HEK293 (cell line): ENCODE measurements around the gene KCTD14.
"Not testable (repeated sequence)": the region's sequence is repeated elsewhere in the genome, so short reads cannot be mapped to it uniquely, and the experiment has no call there.

Experiments used
- CTCF ChIA-PET: fragments of 350-600 bp; formaldehyde crosslinking; extraction: SDS; loops from one replicate; lab custom pipeline; 2021; ENCODE audit warnings: antibody characterized with exemption; lab: Yijun Ruan, JAX
- POLR2A ChIA-PET: fragments of 300-600 bp; formaldehyde crosslinking; extraction: SDS; loops from one replicate; lab custom pipeline; 2020; ENCODE audit warnings: antibody characterized with exemption, inconsistent platforms; lab: Yijun Ruan, JAX
- H3K27ac ChIP-seq: fragments of 200-500 bp; sonication (Bioruptor generic); 2 replicates; pipeline ENCODE4 v1.5.1; 2014; ENCODE audit warnings: low read depth, low read length, control low read depth, inconsistent platforms; ENCODE audit errors: extremely low read depth
- H3K36me3 ChIP-seq, 2 experiments: fragments of 200-500 bp in 1 of 2; sonication (Bioruptor generic) in 1 of 2; 1 replicate in 1 of 2; 2 replicates in 1 of 2; pipeline ENCODE4 v1.5.1; 2014 to 2017; ENCODE audit warnings: inconsistent platforms in 2 of 2, low read length in 2 of 2; ENCODE audit not compliant: control insufficient read depth in 2 of 2, insufficient read depth in 1 of 2
- H3K4me1 ChIP-seq: fragments of 200-500 bp; sonication (Bioruptor generic); 2 replicates; pipeline ENCODE4 v1.5.1; 2014; ENCODE audit warnings: mild to moderate bottlenecking, low read length, inconsistent platforms; ENCODE audit not compliant: control insufficient read depth, insufficient read depth
- H3K4me3 ChIP-seq: 2 replicates; pipeline ENCODE4 v1.5.1; 2011; ENCODE audit warnings: low read depth, mild to moderate bottlenecking, control low read depth, low read length, moderate library complexity
- H3K9me3 ChIP-seq: fragments of 200-500 bp; sonication (Bioruptor generic); 2 replicates; pipeline ENCODE4 v1.5.1; 2014; ENCODE audit warnings: low read depth, low read length, inconsistent platforms; ENCODE audit not compliant: control insufficient read depth, insufficient read depth
- ELK4 ChIP-seq: IDR thresholded peaks from 2 replicates; pipeline ENCODE4 v1.6.1; 2011; ENCODE audit warnings: mild to moderate bottlenecking, low read depth, low read length, borderline replicate concordance
- FEZF1 ChIP-seq: fragments of 450-650 bp; formaldehyde crosslinking; IDR thresholded peaks from 2 replicates; pipeline ENCODE4 v1.5.1; 2016; ENCODE audit warnings: missing biosample characterization, missing genetic modification characterization
- KLF16 ChIP-seq: fragments of 450-650 bp; formaldehyde crosslinking; IDR thresholded peaks from 2 replicates; pipeline ENCODE4 v1.5.1; 2017; ENCODE audit warnings: missing biosample characterization, missing genetic modification characterization
- KLF7 ChIP-seq: fragments of 450-650 bp; formaldehyde crosslinking; IDR thresholded peaks from 2 replicates; pipeline ENCODE4 v1.5.1; 2016; ENCODE audit warnings: missing biosample characterization, missing genetic modification characterization, borderline replicate concordance
- MYNN ChIP-seq: fragments of 450-650 bp; formaldehyde crosslinking; IDR thresholded peaks from 2 replicates; pipeline ENCODE4 v1.5.1; 2016; ENCODE audit warnings: missing biosample characterization, missing genetic modification characterization, borderline replicate concordance
- PRDM1 ChIP-seq: fragments of 450-650 bp; formaldehyde crosslinking; IDR thresholded peaks from 2 replicates; pipeline ENCODE4; 2016; ENCODE audit warnings: missing biosample characterization, missing genetic modification characterization
- RBAK ChIP-seq: fragments of 450-650 bp; formaldehyde crosslinking; IDR thresholded peaks from 2 replicates; pipeline ENCODE4 v1.5.1; 2016; ENCODE audit warnings: missing biosample characterization, missing genetic modification characterization
- TCF7L2 ChIP-seq: IDR thresholded peaks from 2 replicates; pipeline ENCODE4 v1.6.1; 2011; ENCODE audit warnings: low read depth, mild to moderate bottlenecking, inconsistent platforms, low read length, moderate library complexity, borderline replicate concordance
- YY1 ChIP-seq: fragments of 450-650 bp; formaldehyde crosslinking; IDR thresholded peaks from 2 replicates; pipeline ENCODE4 v1.5.1; 2018; ENCODE audit warnings: missing biosample characterization, missing genetic modification characterization
- ZBTB17 ChIP-seq: fragments of 450-650 bp; formaldehyde crosslinking; IDR thresholded peaks from 2 replicates; pipeline ENCODE4 v1.5.1; 2016; ENCODE audit warnings: missing biosample characterization, missing genetic modification characterization
- ZBTB20 ChIP-seq: fragments of 450-650 bp; formaldehyde crosslinking; IDR thresholded peaks from 2 replicates; pipeline ENCODE4 v1.5.1; 2016; ENCODE audit warnings: missing biosample characterization, missing genetic modification characterization
- ZNF10 ChIP-seq: fragments of 450-650 bp; formaldehyde crosslinking; IDR thresholded peaks from 2 replicates; pipeline ENCODE4 v1.5.1; 2017; ENCODE audit warnings: missing biosample characterization, missing genetic modification characterization
- ZNF26 ChIP-seq: fragments of 450-650 bp; formaldehyde crosslinking; IDR thresholded peaks from 2 replicates; pipeline ENCODE4 v1.5.1; 2016; ENCODE audit warnings: missing biosample characterization, missing genetic modification characterization
- ZNF311 ChIP-seq: fragments of 450-650 bp; formaldehyde crosslinking; IDR thresholded peaks from 2 replicates; pipeline ENCODE4 v1.5.1; 2017; ENCODE audit warnings: missing biosample characterization, missing genetic modification characterization, borderline replicate concordance
- ZNF335 ChIP-seq: fragments of 450-650 bp; formaldehyde crosslinking; conservative IDR thresholded peaks from 2 replicates; pipeline ENCODE4 v1.5.1; 2016; ENCODE audit warnings: missing biosample characterization, missing genetic modification characterization
- ZNF350 ChIP-seq: fragments of 450-650 bp; formaldehyde crosslinking; IDR thresholded peaks from 2 replicates; pipeline ENCODE4 v1.5.0; 2017; ENCODE audit warnings: missing biosample characterization, mild to moderate bottlenecking, missing genetic modification characterization
- ZNF404 ChIP-seq: fragments of 450-650 bp; formaldehyde crosslinking; IDR thresholded peaks from 2 replicates; pipeline ENCODE4 v1.5.1; 2017; ENCODE audit warnings: missing biosample characterization, missing genetic modification characterization
- ZNF580 ChIP-seq: fragments of 450-650 bp; formaldehyde crosslinking; IDR thresholded peaks from 2 replicates; pipeline ENCODE4 v1.5.1; 2016; ENCODE audit warnings: missing biosample characterization, missing genetic modification characterization
- ZNF629 ChIP-seq: fragments of 450-650 bp; formaldehyde crosslinking; IDR thresholded peaks from 2 replicates; pipeline ENCODE4 v1.5.1; 2017; ENCODE audit warnings: missing biosample characterization, missing genetic modification characterization
- ZNF677 ChIP-seq: fragments of 450-650 bp; IDR thresholded peaks from 2 replicates; pipeline ENCODE4 v1.5.0; 2018; ENCODE audit warnings: missing biosample characterization, mild to moderate bottlenecking, missing genetic modification characterization, moderate library complexity
- ZSCAN16 ChIP-seq: fragments of 450-650 bp; formaldehyde crosslinking; IDR thresholded peaks from 2 replicates; pipeline ENCODE4 v1.5.1; 2016; ENCODE audit warnings: missing biosample characterization, missing genetic modification characterization
- TF ChIP-seq, protein P1 (sequence below): fragments of 450-650 bp; formaldehyde crosslinking; IDR thresholded peaks from 2 replicates; pipeline ENCODE4 v1.5.1; 2016; ENCODE audit warnings: missing biosample characterization, missing genetic modification characterization

KCTD14 gene

DNA sequence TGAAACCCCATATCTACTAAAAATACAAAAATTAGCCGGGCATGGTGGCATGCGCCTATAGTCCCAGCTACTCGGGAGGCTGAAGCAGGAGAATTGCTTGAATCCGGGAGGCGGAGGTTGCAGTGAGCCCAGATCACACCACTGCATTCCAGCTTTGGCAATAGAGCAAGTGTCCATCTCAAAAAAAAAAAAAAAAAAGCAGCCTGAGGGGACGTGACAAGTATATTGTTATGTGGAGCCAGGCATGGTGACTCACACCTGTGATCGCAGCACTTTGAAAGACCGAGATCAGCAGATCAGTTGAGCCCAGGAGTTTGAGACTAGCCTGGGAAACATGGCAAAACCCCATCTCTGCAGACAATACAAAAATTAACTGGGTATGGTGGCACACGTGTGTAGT, 5.3 kb upstream of the KCTD14 start:
- H3K9me3 ChIP-seq, POLR2A ChIA-PET, H3K27ac ChIP-seq, H3K4me3 ChIP-seq, H3K36me3 ChIP-seq, H3K4me1 ChIP-seq: not testable (repeated sequence)
- 0 out of 2 replicates have a peak, but pooled peaks have one; percentile 26 for TF ChIP-seq ZBTB17
- CTCF ChIA-PET, result interaction anchor here (1.5 kb wide), 1 partner anchor 29 kb away, joined by 3 read pairs; no protein-coding TSS in a partner anchor

DNA sequence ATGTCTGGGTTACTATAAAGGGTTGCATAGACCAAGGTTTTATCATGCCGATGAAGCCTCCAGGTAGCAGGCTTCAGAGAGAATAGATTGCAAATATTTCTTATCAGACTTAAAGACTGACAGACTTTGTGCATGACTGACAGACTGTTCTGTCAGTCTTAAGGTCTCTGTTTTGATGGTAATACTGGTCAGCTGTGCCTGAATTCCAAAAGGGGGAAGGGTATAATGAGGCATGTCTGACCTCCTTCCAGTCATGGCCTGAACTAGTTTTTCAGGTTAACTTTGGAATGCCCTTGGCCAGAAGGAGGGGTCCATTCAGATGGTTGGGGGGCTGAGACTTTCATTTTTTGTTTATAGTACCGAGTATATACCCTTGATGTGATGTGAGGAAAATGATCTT, 4.7 kb upstream of the KCTD14 start:
- no peaks in the 10 kb centered on the region for H3K36me3 ChIP-seq
- H3K27ac ChIP-seq, result no peak overlapping the region
- CTCF ChIA-PET, result interaction anchor here (0.7 kb wide), 1 partner anchor 21 kb away, joined by 6 read pairs; no protein-coding TSS in a partner anchor
- TF ChIP-seq MYNN, result no peak
- no peak for TF ChIP-seq RBAK (tag by site-specific recombination)
- no peak for TF ChIP-seq ZBTB17
- no peaks in the 10 kb centered on the region for H3K4me1 ChIP-seq
- POLR2A ChIA-PET, result no interaction called here
- no peak overlapping the region for H3K4me3 ChIP-seq
- H3K9me3 ChIP-seq, result no peaks in the 10 kb centered on the region

DNA sequence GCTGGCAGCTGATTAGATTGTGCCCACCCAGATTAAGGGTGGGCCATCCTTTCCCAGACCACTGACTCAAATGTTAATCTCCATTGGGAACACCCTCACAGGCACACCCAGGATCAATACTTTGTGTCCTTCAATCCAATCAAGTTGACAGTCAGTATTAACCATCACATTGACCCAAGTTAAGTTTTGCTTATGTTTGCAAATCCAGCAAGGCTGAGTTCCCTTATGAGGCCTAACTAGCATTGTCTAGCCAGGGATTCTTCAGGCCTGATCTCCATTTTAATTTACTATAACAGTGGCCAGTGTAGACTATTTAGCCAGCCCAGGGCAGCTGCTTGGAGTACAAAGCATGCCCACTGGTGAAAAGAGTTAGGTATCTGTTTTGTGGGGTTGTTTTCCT, 2.3 kb upstream of the KCTD14 start:
- TF ChIP-seq ZNF311 (tag by site-specific recombination) (no peak), FEZF1 (no peak), YY1 (tag by site-specific recombination) (no peak), ZNF404 (tag by site-specific recombination) (no peak), ZSCAN16 (tag by site-specific recombination) (no peak), PRDM1 (tag by site-specific recombination) (no peak), ZNF580 (no peak), RBAK (tag by site-specific recombination) (no peak), ZNF335 (tag by site-specific recombination) (no peak), ZNF677 (tag by site-specific recombination) (no peak), KLF7 (tag by site-specific recombination) (no peak), TCF7L2 (no peak), ZBTB20 (no peak), ZNF10 (tag by site-specific recombination) (no peak), ZNF350 (no peak), ZNF26 (tag by site-specific recombination) (no peak), KLF16 (no peak), ELK4 (no peak), ZNF629 (tag by site-specific recombination) (no peak)
- TF ChIP-seq, protein P1, sequence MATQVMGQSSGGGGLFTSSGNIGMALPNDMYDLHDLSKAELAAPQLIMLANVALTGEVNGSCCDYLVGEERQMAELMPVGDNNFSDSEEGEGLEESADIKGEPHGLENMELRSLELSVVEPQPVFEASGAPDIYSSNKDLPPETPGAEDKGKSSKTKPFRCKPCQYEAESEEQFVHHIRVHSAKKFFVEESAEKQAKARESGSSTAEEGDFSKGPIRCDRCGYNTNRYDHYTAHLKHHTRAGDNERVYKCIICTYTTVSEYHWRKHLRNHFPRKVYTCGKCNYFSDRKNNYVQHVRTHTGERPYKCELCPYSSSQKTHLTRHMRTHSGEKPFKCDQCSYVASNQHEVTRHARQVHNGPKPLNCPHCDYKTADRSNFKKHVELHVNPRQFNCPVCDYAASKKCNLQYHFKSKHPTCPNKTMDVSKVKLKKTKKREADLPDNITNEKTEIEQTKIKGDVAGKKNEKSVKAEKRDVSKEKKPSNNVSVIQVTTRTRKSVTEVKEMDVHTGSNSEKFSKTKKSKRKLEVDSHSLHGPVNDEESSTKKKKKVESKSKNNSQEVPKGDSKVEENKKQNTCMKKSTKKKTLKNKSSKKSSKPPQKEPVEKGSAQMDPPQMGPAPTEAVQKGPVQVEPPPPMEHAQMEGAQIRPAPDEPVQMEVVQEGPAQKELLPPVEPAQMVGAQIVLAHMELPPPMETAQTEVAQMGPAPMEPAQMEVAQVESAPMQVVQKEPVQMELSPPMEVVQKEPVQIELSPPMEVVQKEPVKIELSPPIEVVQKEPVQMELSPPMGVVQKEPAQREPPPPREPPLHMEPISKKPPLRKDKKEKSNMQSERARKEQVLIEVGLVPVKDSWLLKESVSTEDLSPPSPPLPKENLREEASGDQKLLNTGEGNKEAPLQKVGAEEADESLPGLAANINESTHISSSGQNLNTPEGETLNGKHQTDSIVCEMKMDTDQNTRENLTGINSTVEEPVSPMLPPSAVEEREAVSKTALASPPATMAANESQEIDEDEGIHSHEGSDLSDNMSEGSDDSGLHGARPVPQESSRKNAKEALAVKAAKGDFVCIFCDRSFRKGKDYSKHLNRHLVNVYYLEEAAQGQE (tag by site-specific recombination), result no peak
- H3K9me3 ChIP-seq, result no peaks in the 10 kb centered on the region
- no peaks in the 10 kb centered on the region for H3K36me3 ChIP-seq
- ChIA-PET CTCF (interaction anchor here (0.6 kb wide), 1 partner anchor 14 kb away, joined by 5 read pairs; no protein-coding TSS in a partner anchor), POLR2A (interaction anchor here (0.6 kb wide), 1 partner anchor 43 kb away, joined by 3 read pairs; no protein-coding TSS in a partner anchor)
- peaks cover 1% of the 10 kb centered on the region; the same call in 1 of the 2 replicates for H3K4me1 ChIP-seq
- no peak overlapping the region for H3K4me3 ChIP-seq
- H3K27ac ChIP-seq, result no peak overlapping the region
